ENCODE data around the gene TOMM20. TPM values are rescaled to one million over a fixed set of nuclear protein-coding genes. Genes with fewer than 3 reads are reported as not detected.

TOMM20 gene
- total RNA-seq, 1 donor from 2014 or later: 65.7 TPM

GRCh38 chr1:235060607-235061470 is 67.8 kb downstream of the TOMM20 start:
- no peak for DNase-seq

Other genes starting within 250 kb of the TOMM20 start
- 37.1 and 55.8 TPM in 2 replicates for gene RBM34, start 32.4 kb upstream of the TOMM20 start, total RNA-seq
- gene ARID4B, start 199.3 kb upstream of the TOMM20 start, total RNA-seq: 62.0 and 67.9 TPM in 2 replicates
- gene GGPS1, start 199.7 kb upstream of the TOMM20 start, total RNA-seq: 24.7 and 31.5 TPM in 2 replicates
- 17.5 and 22.4 TPM in 2 replicates for gene TBCE, start 238.6 kb upstream of the TOMM20 start, total RNA-seq